ENCODE results near the gene ROR1.

GRCh38 chr1:64186898-64187280, 413.1 kb downstream of the ROR1 start:
- TF ChIP-seq CTCF (IDR thresholded peaks at IDR 0.05; ENCODE audit: borderline replicate concordance, extremely low read depth, low read length, poor library complexity, severe bottlenecking) (no peak), EZH2 (IDR thresholded peaks at IDR 0.05; ENCODE audit: borderline replicate concordance, low read depth, low read length, severe bottlenecking) (no peak)
